CD4-positive, alpha-beta T cell treated with Interleukin-1 beta for 1 hour (primary cell): ENCODE data around the gene TMEM220.

Source experiments
- DNase-seq, 2 donors: peaks; one replicate each; pipeline ENCODE4 v3.0.0-alpha.2; 2020 to 2022

TMEM220 gene

DNA sequence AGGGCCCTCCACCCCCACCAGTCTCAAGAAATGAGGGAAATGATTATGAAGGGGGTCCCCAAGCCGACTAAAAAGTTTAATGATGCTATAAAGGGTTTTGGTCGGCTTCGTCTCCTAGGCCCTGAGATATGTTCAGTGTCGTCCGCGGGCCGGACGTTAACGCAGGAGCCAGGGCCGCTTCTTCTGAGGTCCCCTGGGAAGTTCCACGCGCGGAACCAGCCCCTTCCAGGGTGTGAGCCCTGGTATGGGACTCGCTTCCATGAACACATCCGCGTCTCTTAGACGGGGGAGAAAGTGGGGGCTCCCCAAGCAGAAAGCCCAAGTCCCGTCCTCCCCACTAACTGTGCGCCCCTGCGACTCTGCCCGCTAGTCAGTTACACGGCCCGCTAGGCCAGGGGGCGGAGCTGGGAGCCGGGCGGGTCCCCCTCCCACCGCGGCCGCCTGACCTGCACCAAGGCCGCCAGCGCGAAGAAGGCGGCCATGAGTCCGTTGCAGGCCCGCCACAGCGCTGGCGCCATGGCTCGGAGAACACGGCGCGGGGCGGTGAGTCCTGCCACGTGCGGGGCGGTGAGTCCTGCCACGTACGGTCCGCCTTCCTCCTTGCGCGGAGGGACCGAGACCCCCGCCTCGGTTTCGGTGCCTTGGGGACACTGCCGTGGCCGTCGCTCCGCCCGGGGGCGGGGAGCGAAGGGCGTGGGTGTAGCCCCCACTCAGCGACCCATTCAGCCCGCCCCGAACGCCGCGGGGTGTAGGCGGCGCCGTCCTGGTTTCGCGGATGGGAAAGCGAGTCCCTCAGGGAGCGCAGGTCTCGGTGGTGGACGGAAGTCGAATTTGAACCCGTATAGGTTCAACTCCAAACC is at the start of gene TMEM220:
TSS of gene TMEM220 (minus strand) at position 690 of the 860 bp plus-strand sequence. CDS start at position 518, 172 bp downstream.
- DNase-seq: peak; percentile 28 to 48

DNA sequence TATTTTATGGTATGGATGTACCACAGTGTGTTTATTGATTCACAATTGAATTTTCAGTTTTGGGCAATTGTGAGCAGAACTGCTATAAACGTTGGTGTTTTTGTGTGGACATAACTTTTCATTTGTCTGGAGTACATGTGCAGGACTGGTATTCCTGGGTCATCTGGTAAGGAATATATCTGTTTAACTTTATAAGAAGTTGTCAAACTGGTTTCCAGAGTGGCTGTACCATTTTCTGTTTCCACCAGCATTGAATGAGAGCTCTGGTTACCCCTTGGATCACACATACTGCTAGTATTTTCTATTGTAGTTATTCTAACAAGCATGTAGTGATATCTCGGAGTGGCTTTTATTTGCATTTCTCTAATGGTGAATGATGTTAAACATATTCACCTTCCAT is 49.8 kb upstream of the TMEM220 start:
- no peak for DNase-seq

DNA sequence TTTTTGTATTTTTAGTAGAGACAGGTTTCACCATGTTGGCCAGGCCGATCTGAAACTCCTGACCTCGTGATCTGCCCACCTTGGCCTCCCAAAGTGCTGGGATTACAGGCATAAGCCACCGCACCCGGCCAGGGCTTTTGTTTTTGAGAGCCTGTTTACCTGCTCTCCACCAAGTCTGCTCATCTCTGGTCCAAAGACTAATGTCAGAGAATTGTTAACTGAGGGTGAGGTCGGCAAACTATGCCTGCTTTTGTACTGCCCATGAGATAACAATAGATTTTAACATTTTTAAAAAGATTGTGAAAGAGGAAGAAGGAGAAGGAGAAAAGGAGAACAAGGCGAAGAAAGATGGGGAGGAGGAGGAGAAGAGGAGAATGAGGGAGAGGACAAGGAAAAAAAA is 48.1 kb upstream of the TMEM220 start:
- no peak for DNase-seq

DNA sequence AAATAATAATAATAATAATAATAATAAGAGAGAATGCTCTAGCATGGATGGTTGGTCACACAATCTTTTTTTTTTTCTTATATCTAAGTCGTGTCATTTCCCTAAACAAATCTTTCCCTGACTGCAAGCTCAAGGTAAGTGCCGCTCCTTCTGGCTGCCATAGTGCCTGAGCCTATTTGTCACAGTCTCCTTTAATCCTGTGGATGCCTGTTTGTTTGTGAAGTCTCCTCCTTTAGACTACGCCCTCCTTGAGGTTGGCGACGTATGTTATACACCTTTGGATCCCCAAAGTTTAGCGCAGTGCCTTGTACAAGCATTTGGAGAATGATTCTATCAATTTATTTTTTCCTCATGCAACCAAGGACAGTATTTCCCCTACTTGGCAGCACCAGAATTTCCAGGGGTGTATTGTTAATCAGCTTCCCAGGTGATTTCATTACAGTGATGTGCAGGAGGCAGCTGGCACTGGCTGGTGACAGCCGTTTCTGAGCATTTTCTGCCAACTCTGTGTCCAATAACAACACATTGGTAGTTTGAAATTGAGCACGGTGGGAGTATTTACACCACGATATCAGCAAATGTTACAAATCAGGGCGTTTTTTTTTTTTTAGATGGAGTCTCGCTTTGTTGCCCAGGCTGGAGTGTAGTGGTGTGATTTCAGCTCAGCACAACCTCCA is 47.4 kb upstream of the TMEM220 start:
- DNase-seq: no peak

DNA sequence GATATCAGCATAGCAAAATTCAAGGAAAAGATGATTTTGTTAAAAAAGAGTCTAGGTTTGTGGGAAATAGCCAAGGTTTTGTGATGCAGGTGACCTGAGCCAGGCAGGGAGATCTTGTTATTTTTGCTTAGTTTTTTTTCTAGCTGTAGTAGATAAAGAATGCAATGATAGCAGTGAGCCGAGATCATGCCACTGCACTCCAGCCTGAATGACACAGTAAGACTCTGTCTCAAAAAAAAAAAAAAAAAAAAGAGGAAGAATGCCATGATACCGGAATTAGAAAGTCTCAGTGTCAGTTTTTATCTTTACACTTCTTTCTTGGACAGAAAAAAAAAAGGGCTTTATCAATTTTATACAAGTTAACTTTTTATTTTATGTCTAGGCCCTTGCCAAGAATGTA is 46.6 kb upstream of the TMEM220 start:
- DNase-seq: no peak

DNA sequence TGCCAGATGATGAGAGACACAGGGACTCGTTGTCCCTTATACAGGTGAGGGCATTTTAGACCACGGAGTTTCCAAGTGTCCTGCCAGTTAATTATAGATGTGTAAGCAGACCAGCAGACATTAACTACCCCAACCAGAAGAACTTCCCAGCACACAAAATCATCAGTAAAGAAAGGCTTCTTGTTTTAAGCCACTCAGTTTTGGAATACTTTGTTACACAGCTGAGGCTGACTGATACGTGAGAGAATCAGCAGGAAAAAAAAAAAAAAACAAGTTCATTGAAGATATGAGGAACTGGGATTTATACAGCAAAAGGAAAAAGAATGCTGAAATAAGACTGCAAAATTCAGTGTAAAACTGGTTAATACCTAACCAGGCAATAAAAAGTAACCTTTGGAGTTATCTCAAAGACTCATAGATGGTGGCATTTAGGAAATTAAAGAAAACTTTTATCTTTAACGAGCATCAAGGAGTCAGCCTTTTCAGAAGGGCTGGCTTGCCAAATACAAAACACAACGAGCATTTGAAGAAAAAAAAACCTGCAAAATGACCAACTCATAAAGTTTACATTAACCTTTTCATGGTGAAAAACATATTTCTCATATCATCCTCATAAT is 46.0 kb upstream of the TMEM220 start:
- no peak for DNase-seq

DNA sequence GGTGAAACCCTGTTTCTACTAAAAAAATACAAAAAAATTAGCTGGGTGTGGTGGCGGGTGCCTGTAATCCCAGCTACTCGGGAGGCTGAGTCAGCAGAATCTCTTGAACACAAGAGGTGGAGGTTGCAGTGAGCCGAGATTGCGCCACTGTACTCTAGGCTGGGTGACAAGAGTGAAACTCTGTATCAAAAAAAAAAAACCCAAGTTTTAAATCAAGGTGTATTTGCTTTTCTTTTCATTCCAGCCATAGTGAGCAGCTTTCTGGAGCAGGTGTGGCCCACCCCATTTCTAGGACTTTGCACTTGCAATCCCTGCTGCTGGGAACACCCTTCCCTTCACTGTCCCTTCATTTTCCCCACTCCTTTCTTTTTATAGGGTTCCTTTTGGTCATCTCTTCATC is 45.2 kb upstream of the TMEM220 start:
- DNase-seq: no peak

DNA sequence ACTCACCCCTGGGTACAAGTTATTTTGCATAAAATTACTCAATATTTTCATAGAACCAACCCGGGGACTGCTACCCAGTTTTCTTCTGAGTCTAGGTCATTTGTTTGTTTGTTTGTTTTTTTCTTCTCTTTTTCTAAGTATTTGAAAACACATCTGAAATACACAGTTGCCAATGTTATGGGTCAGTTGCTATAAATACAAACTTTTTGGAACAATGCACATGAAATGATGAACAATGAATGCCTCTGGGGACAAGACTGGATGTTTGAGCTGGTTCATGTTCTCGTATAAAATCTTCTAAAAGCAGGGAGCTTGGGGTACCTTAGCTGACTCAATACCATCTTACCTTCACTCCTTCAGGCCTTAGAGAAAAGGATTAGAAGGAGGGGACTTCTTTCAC is 43.6 kb upstream of the TMEM220 start:
- DNase-seq: no peak

DNA sequence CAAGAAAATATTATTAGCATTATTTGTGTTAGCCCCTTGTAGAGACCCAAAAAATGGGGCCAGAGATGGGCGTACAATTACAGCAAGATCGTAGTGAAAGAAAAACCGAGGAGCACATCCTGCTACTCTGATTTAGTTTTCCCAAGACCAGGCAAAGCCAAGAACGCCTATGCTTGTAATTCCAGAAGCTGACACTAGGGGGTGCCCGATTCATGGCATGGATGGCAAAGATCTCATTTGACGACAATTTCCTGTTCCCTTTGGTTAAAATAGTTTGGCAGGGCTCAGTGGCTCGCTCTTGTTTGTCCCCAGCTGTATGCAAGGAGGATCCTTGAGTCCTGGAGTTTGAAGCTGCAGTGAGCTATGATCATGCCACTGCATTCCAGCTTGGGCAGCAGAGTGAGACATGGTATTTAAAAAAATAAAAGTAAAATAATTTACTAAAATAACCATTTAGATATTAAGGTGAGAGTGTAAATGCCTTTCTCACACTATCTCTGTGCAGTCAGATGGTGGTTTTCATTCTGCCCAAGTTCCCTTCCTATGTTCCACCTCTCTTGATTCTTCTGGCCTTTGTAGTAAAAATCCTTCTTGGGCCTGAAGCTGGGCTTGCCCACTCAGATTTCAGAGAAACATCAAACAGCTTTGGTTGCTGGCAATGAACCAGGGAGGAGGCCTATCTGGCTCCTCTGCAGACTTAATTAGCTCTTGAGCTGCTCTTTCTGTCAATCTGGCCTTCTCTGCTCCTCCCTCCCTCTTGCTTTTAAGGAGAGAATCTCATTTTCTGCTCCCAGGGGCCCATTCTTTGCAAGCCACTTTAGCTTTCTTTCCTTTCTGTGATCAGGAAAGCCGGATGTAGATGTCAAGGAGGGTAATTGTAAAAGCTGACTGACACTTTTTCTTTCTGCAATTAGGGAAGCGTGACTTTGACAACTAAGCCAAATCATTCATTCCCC is 42.9 kb upstream of the TMEM220 start:
- DNase-seq: peak; percentile 10 to 13

DNA sequence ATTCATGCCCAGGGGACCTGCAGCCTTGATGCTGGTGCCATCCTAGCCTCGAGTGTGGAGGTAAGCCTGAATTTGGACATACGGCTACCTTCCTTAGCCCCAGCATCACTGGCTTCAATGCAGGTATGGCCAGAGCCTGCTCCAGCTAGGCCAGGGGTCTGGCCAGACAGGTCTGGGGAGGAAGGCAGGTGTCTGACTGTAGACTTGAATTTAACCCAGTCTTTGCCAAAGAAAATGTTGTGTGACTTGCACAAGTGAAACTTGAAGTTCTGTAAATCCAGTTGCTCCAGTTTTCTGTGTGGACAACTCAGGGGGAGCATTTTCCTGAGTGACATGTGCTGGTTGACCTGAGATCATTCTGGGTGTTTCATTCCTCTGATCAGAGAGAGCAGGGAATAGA is 41.3 kb upstream of the TMEM220 start:
- no peak for DNase-seq

DNA sequence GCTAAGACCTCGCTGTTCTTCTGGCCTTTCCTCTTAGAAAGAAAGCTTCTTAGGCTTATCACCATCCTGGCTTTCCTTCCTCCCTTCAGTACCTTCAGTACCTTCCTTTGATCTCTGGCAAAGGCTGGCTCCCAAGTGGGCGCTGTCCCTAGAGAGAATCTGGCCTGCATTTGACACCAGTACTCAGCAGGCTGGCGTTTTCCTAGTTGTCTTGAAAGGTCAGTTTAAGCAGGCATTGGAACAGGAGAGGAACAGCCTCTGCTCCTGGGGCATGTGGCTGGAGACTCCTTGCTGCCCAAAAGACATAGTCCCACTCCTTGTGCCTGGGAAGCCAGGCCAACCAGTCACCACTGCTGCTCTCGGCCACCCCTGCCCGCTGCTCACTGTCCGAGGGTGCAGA is 40.0 kb upstream of the TMEM220 start:
- no peak for DNase-seq

DNA sequence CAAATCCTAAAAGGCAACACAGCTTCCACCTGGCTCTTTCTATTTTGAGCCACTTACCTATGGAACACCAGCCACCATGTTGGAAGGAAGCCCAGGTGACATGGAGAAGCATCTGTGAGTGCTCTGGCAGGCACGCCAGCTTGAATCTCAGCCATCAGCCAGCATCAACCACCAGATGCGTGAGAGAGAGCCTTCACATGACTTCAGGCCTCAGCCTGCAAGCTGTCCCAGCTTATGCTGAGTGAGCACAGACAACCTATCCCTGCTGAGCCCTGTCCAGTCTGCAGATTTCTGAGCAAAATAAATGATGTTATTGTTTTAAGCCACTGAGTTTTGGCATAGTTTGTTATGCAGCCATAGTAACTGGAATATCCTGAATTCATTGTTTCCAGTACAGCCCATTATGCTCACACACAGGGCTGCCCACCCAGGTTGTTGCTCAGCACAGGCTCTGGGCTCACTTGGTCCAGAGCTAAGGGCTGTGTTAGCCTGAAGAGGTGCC is 39.0 kb upstream of the TMEM220 start:
- no peak for DNase-seq

DNA sequence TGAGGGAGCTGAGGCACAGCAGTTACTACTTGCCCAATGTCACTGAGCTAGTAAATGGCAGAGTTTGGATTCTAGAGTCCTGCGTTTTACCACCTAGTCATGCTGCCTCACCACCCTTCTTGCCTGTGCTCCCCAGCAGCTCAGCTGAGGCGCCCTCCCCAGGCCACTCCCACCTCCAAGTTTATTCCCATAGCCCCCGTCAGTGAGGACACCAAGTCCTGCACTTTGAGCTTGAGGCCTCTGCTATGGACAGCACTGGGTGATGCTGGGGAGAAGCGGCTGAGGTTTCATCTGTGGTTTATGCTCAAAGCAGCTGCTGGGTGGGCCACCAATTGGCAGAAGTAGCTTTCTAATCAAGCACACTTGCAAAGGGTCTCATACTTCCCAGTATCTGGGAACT is 37.4 kb upstream of the TMEM220 start:
- no peak for DNase-seq

DNA sequence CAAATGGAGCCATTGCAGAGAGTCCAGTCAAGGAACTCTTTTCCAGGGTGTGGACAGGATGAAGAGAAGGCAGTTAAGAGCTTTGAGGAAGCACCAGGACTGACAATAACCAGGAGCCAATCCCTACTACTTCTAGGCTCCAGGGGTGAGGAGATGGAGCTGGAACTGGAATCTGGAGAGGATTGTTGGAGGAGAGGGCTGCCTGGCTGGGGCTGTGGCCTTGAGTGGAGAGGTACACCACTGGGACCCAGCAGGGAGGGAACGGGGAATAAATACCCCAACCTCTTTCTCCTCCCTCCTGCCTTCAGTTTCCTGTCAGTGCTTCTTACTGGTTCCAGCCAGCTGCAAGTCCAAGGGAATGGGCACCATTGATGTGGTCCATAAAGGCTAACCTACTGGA is 32.2 kb upstream of the TMEM220 start:
- DNase-seq: no peak

DNA sequence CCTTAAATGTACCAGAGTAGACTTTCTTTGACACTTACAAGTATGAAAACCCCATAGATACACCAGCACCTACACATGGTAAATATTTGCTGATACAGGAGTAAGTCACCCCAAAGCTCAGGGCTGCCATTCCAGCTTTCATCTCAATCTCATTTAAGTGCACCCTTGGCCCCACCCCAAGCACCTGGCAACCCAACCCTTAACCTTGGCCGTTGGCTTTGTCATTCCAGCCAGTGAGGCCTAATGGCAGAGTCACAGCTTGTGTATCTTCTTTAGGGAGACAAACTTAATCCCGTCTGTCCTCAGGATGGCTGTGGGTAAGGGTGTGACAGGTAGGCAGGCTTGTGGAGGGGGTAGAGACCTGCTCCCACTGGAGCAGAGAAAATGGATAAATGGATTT is 31.5 kb upstream of the TMEM220 start:
- no peak for DNase-seq

DNA sequence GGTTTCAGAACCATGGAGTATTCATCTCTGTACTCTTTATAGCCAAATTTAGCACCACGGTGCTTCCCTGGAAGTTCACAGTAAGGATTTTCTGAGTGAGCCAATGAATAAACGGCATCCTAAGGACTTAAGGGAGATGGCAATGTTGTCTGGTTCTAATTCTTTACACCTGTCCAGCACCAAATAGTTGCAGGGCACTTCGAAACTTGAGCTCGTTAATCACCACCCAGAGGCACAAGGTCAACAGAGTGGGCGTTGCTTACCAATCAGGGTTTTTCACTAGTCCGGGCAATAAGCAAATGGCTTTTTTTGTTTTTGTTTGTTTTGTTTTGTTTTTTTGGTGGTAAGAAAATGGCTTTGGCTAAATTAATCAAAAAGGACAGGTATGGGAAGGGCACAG is 28.2 kb upstream of the TMEM220 start:
- no peak for DNase-seq

DNA sequence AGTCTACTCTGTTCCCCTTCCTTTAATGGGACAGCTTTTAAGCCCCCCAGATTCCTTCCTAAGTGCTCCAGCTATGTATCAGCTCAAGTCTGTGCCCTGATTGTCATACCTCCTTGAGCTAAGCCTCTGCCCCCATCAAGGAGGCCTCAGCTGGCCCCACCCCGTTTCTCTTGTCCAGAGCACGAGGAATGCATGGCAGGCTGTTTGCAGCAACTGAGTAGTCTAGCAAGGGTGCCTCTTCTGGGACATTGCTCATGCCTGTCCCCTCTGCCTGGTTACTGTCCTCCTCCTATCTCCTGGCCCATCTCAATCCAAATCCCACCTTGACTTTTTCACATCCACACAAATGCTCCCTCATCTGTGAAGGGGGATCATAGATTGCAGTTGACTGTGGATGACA is 27.8 kb upstream of the TMEM220 start:
- no peak for DNase-seq

DNA sequence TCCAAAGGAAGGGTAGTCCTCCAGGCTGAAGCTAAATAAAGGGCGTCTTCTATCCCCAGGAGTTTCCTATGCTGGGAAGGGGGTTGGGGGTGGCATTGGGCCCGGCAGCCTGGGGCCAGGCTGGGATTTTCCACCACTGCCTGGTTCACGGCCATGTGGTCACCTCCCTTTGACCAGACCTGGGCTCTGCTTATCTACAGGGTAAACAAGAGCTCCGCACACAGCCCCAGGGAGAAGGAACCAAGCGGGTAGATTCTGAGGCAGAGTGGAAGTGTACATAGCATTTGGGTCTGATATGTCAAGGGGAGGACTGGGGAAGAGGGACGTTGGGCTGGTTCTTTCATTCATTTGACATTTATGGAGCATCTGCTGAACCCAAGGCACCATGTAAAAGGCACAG is 27.2 kb upstream of the TMEM220 start:
- DNase-seq: no peak

DNA sequence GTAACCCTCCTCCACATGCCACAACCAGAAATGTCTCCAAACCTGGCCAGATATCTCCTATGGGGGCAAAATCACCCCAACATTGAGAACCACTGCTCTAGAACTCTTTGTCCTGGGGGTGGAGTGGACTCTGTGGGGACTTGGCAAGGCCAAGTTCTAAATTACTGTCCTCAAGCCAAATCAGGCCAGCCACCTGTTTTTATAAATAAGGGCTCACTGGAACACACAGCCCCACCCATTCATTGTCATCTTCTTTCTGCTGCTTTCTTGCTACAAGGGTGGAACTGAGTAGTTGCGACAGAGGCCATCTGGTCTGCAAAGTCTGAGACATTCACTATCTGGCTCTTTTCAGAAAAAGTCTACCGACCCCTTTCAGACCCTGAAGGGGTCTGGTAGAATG is 26.8 kb upstream of the TMEM220 start:
- DNase-seq: no peak

DNA sequence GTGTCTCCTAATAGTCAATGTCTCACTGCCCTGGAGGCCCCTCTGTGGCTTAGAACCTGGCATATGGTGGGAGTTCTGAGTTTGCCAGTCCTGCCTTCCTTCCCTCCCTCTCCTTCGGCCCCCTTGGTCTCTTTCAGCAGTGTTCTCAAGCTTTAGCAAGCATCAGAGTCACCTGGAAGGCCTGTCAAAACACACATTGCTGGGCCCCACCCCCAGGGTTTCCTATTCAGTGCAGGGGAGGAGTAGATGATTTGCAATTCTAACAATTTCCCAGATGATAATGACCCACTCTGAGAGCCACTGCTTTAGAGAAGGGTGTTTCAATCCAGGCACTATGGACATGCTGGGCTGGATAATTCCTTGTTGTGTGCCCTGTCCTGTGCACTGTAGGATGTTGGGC is 26.4 kb upstream of the TMEM220 start:
- no peak for DNase-seq

DNA sequence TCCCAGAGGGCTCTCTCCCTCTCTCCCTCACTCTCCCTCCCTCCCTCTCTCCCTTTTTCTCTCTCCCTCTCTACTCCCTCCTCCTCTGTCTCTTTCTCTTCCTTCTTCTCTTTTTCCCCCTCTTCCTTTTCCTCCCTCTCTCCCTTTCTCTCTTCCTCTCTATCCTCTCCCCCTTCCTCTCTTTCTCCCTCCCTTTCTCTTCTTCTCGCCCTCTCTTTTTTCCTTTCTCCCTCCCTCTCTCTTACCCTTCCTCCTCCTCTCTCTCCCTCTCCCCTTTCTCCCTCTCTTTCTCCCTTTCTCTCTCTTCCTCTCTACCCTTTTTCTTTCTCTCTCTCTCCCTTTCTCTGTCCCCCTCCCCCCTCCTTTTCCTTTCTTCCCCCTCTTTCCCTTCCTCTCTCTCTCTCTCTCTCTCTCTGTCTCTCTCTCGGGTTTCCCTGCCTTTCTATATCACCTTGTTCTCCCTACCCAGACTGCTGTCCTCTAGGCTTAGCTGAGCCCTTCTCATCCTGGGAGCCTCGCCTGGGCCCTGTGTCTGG is 25.8 kb upstream of the TMEM220 start:
- no peak for DNase-seq

DNA sequence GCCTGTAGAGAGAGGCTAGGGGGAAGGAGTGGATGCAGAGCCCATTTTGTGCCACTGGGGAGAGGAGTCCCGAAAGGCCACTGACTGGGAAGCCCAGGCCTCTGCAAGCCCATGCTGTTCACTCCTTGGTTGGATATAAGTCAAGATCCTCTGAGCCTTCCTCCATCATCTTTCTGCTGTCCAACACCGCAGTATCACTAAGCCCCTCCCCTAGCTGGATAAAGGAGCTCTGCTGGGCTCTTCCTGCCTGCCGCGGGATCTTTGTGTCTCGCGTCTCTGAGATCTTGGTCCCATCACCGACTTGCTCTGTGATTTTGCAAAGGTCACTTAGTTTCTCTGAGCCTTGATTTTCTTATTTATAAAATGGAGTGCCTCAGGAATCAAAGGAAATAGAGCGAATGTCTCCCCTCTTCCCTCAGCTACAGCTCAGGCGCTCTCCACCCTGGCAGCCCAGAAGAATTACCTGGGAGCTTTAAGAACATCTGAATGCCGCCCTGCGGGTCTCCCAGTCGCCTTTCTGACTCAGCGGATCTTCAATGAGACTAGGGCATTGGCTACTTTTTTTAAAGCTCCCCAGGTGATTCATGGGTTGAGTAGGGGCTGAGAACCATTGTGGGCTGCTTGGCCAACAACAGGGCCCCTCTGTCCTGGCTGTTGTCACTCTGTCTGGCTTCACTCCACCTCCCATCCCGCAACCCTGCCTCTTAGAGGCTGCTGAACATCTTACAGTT is 25.2 kb upstream of the TMEM220 start:
- no peak for DNase-seq
